NCI-H1436 treated with DMSO at 0.1 percent for 48 hours (cell line): ENCODE data around the gene ABCA6.
"Not testable (repeated sequence)": the region's sequence is repeated elsewhere in the genome, so short reads cannot be mapped to it uniquely, and the experiment has no call there.

Experiments used
- DNase-seq: peaks from one replicate; lab custom pipeline; 2025; lab: John Stamatoyannopoulos, UW

The ABCA6 gene

DNA sequence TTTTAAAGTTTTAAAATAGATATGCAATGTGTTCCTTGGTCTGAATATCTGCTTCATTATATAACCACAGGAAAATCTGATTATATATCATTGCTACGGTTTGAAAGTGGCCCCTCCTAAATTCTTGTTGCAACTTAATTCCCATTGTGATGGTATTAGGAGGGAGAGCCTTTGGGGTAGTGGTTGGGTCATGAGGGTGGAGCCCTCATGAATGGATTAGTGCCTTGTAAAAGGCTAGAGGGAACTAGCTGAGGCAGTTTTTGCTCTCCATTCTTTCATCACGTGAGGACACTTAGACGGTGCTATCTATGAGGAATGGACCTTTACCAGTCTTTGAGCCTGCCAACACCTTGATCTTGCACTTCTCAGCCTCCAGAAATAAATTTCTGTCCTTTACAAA, 7.6 kb downstream of the ABCA6 start:
- DNase-seq: no peak

DNA sequence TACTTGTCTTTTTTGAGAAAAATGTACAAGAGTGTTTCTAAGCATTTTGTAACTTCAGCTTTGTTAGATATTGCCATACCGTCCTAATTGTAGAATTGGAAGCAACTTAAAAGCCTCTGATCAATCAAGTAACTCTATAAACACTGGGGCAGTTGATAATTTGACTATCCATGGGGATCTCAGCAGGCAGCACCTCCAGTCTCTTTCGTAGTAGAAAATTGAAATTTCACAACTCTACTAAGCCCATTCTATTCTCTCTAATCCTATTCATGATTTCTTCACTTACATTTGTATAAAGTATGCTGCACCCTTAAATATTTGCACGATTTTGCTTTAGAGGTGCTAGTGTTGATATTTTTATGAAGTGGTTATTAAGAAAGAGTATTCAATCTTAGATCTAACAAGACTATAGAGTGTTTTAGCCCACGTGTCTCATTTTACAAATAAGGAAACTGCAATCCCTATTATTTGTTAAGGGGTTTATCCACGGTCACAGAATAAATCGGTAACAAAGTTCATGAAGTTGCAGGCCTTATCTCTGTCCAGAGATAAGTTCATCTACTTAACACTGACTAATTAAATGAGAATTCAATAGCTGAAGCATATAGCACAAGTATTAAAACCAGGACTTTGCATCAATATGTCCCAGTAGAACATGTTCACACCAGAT, 10.9 kb downstream of the ABCA6 start:
- no peak for DNase-seq

- DNase-seq: no peak
These were observed 18.1 kb downstream of the ABCA6 start for GRCh38 chr17:69123626-69124025.

GRCh38 chr17:69122065-69122464, 19.6 kb downstream of the ABCA6 start:
- no peak for DNase-seq

- no peak for DNase-seq
These were observed 23.6 kb downstream of the ABCA6 start for GRCh38 chr17:69117855-69118784.

DNA sequence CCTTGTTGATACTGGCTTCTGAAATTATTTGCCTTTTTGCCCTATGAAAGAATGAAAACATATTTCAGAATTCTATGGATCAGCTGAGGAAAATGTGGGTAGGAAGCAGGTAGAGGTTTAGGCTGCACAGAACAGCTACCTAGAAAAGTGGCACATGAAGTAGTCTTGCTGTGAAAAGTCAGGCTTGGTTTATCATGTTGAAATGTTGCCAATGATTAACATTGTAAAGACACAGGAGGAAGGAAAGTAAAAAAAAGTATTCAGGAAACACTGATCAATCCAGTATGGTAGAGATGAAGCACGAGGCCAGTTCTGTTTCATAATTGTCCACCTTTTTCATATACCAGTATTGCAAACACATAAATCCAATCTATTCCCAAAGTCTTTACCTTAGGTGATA, 29.9 kb downstream of the ABCA6 start:
- no peak for DNase-seq

DNA sequence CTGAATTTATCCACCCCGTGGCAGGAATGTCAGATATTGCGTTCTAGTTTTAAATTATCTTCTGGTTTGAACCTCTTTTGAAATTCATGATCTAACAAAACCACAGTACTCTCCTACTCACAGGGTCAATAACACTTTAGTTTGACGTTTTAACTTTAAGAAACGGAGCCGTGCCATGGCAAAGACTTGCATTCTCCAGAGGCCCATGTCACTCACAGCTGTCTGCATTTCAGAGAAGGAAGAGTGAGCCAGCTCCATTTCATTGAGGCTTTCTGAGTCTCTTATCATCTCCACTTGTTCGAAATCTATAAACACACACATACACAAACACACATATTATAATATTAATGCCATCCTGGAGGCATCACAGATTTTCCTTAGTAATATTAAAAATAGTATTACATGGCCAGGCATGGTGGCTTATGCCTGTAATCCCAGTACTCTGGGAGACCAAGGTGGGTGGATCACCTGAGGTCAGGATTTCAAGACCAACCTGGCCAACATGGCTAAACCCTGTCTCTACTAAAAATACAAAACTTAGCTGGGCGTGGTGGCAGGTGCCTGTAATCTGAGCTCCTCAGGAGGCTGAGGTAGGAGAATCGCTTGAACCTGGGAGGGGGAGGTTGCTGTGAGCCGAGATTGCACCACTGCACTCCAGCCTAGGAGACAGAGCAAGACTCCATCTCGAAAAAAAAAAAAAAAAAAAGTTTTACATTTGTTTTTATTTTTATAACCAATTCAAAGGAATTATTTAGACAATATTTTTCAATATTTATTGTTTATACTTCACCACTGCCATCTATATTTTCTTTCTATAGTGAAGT, 35.6 kb downstream of the ABCA6 start:
- DNase-seq: no peak

DNA sequence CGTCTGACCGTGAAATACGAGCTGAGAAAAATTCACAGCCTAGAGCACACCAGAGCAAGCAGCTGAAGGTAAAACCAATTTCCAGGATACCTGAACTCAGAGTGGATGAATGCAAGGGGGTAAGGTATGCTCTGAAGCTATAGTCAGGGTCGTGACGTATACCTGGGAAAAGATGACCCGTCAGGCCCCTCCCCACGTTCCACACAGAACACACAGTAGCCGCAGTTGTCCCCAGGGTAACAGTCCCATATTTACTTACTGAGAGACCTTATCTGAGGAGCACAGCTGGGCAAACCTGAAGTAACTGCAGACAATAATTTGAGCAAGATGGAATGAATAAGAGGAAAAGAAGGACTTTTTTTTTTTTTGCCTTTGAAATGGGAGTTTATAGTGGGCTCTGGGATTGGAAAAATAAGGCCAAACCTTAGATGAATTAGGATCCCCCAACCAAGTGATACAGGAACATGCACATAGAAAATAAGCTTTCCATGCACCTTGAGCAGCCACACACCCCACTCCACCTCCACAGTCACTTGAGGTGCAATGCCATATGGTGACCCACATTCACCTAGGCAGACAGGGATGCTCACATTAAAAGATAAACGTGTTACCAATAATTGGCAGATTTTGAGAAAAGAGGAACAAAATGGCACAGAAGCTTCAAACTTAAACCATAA, 38.0 kb downstream of the ABCA6 start:
- DNase-seq: no peak

DNA sequence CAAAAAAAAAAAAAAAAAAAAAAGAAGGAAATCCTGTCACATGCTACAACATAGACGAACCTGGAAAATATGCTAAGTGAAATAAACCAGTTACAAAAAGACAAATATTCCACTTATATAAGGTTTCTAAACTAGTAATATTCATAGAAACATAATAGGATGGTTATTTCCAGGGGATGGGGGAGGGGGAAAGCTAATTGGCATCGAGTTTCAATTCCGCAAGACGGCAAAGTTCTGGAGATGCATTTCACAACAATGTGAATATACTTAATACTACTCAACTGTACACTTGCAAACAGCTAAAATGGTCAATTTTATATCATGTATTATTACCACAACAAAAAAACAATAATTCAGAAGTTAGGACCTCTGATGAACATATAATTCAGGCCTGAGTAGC, 43.1 kb downstream of the ABCA6 start:
- no peak for DNase-seq

- no peak for DNase-seq
These were observed 45.2 kb downstream of the ABCA6 start for GRCh38 chr17:69096541-69096940.

DNA sequence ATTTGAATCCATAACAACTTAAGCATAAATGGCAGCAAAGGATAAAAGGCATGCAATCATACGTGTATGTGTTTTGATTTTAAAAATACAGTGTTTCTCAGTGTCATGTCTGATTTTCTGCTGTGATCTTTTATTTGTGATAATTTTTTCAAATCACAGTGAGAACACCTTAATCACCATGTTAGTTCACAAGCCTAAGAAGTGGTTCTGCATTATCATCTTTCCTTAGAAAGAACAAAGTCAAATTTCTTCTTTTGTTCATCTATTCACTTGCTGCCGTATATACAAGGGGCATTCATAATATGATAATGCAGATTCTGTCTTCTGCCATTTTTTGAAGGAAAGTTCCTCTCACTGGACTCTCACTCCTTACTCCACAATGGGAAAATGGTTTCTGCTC, 47.7 kb downstream of the ABCA6 start:
- DNase-seq: no peak

DNA sequence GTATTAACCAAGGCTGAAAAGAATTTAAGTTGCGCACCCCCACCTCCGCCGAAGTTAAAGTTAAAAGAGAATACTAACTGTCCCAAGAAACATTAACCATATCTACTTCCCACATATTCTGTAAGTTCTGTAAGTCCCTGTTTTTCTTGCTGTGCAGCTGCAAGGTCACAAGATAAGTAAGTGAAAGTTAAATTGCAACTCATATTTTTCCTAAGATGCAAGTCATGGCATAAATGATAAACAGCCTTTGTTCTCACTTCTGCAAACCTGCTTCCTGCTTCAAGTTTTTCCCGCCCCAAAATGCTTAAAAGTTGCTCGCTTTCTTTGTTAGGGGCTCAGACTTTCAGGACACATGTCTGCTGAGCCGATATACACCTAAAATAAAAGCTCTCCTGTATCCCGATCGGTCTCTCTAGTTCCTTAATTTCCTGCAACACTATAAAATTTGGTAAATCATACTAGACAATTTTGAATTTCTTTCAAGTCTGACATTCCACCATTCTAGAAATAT, 48.4 kb downstream of the ABCA6 start:
- DNase-seq: no peak

DNA sequence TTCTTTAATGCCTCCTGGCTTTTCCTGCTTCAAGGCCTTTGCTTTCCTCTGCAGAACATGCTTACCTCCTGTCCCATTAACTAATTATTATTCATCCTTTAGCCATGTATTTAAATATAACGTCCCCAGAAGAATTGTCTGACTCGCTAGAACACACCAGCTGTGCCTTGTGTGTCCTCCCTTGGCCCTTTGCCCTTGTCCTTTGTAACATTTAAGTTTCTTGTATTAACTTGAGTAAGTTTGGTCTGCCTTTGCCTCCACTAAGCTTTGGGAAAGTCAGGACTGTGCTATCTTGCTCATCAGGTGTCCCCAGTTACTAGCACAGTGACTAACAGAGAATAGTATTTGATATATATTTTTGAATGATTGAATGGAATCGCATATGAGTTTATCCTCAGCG, 51.3 kb downstream of the ABCA6 start:
- DNase-seq: no peak

- DNase-seq: no peak
These were observed 53.0 kb downstream of the ABCA6 start for GRCh38 chr17:69088643-69089200.

- no peak for DNase-seq
These were observed 55.1 kb downstream of the ABCA6 start for GRCh38 chr17:69086641-69087040.

DNA sequence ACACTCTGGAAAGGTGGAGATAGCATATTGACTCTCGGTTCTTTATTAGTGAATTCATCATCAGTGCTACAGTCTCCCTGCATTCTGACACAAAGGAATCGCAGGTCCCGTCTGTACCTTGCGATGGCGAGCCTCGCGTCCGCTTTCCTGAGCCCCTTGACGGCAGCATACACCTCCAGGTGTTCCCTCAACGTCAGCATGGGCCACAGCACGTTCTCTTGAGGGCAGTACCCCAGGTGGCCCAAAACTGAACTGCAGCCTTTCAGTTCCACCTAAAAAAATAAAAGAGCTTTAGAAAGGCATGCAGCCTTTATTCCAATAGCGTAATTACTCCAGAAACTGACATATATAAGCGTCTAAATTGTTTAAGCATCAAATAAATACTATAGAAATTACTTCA, 56.8 kb downstream of the ABCA6 start:
- DNase-seq: no peak

- no peak for DNase-seq
These were observed 59.0 kb downstream of the ABCA6 start for GRCh38 chr17:69082696-69083095.

DNA sequence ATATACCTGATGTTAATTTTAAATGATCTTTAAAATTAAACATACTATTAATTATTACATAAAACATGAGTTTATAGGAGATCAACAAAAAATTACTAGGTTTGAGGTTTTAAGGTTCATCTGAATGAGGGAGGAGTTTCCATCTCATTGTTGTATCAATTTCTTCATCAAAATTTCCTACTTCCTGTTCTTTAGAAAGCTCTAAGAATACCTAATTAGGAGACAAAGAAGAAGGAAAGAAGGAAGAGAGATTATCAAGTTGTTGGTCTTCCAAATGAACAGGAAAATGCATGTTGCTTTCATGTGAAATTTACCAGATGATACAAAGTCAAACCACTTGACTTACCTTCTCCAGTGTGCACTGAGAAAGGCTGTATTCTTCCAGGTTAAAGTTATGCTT, 62.8 kb downstream of the ABCA6 start:
- DNase-seq: no peak

DNA sequence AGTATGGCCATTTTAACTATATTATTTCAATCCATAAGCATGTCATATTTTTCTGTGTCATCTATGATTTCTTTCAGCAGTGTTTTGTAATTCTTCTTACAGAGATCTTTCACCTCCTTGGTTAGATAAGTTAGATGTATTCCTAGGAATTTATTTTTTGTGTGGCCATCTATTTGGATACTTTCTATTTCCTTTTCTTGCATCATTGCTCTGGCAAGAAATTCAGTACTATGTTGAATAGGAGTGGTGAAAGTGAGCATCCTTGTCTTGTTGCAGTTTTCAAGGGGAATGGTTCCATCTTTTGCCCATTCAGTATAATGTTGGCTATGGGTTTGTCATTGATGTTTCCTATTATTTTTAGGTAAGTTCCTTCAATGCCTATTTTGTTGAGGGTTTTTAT, 65.9 kb downstream of the ABCA6 start:
- DNase-seq: no peak

- DNase-seq: not testable (repeated sequence)
These were observed 68.3 kb downstream of the ABCA6 start for GRCh38 chr17:69073392-69073791.

DNA sequence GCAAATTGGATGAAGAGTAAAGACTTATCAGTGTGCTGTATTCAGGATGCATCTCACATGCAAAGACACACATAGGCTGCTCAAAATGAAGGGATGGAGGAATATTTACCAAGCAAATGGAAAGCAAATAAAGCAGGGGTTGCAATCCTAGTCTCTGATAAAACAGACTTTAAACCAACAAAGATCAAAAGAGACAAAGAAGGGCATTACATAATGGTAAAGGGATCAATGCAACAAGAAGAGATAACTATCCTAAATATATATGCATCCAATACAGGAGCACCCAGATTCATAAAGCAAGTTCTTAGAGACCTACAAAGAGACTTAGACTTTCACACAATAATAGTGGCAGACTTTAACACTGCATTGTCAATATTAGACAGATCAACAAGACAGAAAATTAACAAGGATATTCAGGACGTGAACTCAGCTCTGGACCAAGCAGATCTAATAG, 68.9 kb downstream of the ABCA6 start:
- DNase-seq: not testable (repeated sequence)
